ENCODE measurements around the gene ATF7. TPM values are rescaled to one million over a fixed set of nuclear protein-coding genes. Genes with fewer than 3 reads are reported as not detected.

The ATF7 gene
- total and polyA plus RNA-seq, 2 of the 4 experiments (the other 2 are of a cell fraction) = 7.0 to 16.3 TPM

GRCh38 chr12:53505086-53505485 is 121.1 kb downstream of the ATF7 start:
- Histone ChIP-seq H2BK120ac (ENCODE audit: low read depth, low read length) (no peak overlapping the region), H4K91ac (ENCODE audit: insufficient read depth, low read depth, low read length) (no peak overlapping the region), H3K14ac (replicated peaks; ENCODE audit: low read depth, low read length) (no peak overlapping the region), H3K9me3 (ENCODE audit: control insufficient read depth, insufficient read depth, low read length) (no peaks in the 10 kb centered on the region), H3K18ac (ENCODE audit: low read depth, low read length) (no peak overlapping the region), H3K9me1 (ENCODE audit: insufficient read depth, low read length) (peaks cover 8% of the 10 kb centered on the region), H2BK15ac (ENCODE audit: low read depth, low read length) (no peak overlapping the region), H2AK5ac (ENCODE audit: low read depth, low read length) (no peak overlapping the region), H4K20me1 (ENCODE audit: insufficient read depth, low read length) (no peaks in the 10 kb centered on the region), H3K56ac (ENCODE audit: extremely low read depth, insufficient read depth, low read length) (no peak overlapping the region), H3K4me1 (ENCODE audit: control insufficient read depth, insufficient read depth, low read length) (peaks cover 7% of the 10 kb centered on the region), H3K4me2 (ENCODE audit: low read depth, low read length) (no peak overlapping the region), H3K27ac (ENCODE audit: insufficient read depth, low read length) (no peak overlapping the region), H2BK5ac (ENCODE audit: low read depth, low read length, poor library complexity, severe bottlenecking) (peak overlapping the region; percentile 63), H3K9ac (ENCODE audit: low read depth, low read length) (no peak overlapping the region), H4K8ac (ENCODE audit: low read depth in 2 of 2, low read length in 2 of 2) (no peak overlapping the region), H3K23ac (ENCODE audit: low read depth, low read length) (no peak overlapping the region), H2AFZ (replicated peaks; ENCODE audit: low read length, poor library complexity) (peak overlapping the region; percentile 3), H3K79me1 (ENCODE audit: low read depth in 1 of 2, low read length in 2 of 2) (peaks cover 8 to 48% of the 10 kb centered on the region in 2 experiments; a peak in 3 of 4 replicates), H3K36me3 (ENCODE audit: control insufficient read depth, insufficient read depth, low read length) (peaks cover 28% of the 10 kb centered on the region), H2AK9ac (replicated peaks; ENCODE audit: low read depth, low read length, poor library complexity) (peak overlapping the region; percentile 4), H3K4me3 (ENCODE audit: insufficient read depth, low read depth, low read length) (no peak overlapping the region), H3K4ac (ENCODE audit: low read depth, low read length) (no peak overlapping the region), H3K27me3 (ENCODE audit: control insufficient read depth, insufficient read depth, low read length) (no peaks in the 10 kb centered on the region), H4K5ac (ENCODE audit: low read depth, low read length) (no peak overlapping the region), H2BK20ac (ENCODE audit: low read depth, low read length) (no peak overlapping the region)
- intact Hi-C loops (cut with micrococcal nuclease) (loop anchor here (5.0 kb wide), 1 partner anchor 293 kb away; no protein-coding TSS in a partner anchor), dilution Hi-C loops (cut with HindIII; ENCODE audit: low sequenced_read_pairs, unreplicated experiment) (no loop called here), in situ Hi-C loops (cut with MboI; ENCODE audit: low sequenced_read_pairs) (loop anchor here (10.0 kb wide), 1 partner anchor 180 kb away; the partner anchor contains the start of gene AAAS)
- ChIA-PET POLR2A (ENCODE audit: unreplicated experiment) (no interaction called here), CTCF (no interaction called here)
- no peak for ATAC-seq (ENCODE audit: low read depth)
- WGBS, 2 experiments (ENCODE audit: extremely low coverage in 2 of 2, insufficient read length in 1 of 2) = 65% methylated on average over 4 of the region's 10 CpGs; no CpG with 5 or more reads in 1 of the 2 experiments
- no TSS peak for BruUV-seq (replicated peaks)
- peak; percentile 49 for DNase-seq
- TF ChIP-seq USF2 (IDR thresholded peaks at IDR 0.05; ENCODE audit: low read depth, low read length) (no peak), BHLHE40 (IDR thresholded peaks at IDR 0.05; ENCODE audit: low read depth, low read length) (no peak), NFE2L2 (IDR thresholded peaks at IDR 0.05; ENCODE audit: low read depth, low read length) (no peak), SMC3 (IDR thresholded peaks at IDR 0.05; ENCODE audit: low read depth, low read length) (no peak)

All from IMR-90 (cell line).